AG10803 (cell line): ENCODE data around the gene ZNF33A.
A peak's percentile ranks its signal among the peaks of the same experiment; 100 is the strongest.
"Not testable (repeated sequence)": the region's sequence is repeated elsewhere in the genome, so short reads cannot be mapped to it uniquely, and the experiment has no call there.

ENCODE experiments used
- DNase-seq: peaks from one replicate; pipeline ENCODE4 v3.0.0; 2010; ENCODE audit warnings: low read depth
- H3K4me3 ChIP-seq: 2 replicates; pipeline ENCODE4 v1.5.1; 2011; ENCODE audit warnings: mild to moderate bottlenecking, low read length, control low read depth
- CTCF ChIP-seq: conservative IDR thresholded peaks from 2 replicates; pipeline ENCODE4 v1.5.1; 2011; ENCODE audit warnings: mild to moderate bottlenecking, low read length, control low read depth, inconsistent platforms

ZNF33A gene

GRCh38 chr10:38043516-38043915 lies 33.0 kb downstream of the ZNF33A start:
- DNase-seq, result no peak
- TF ChIP-seq CTCF, result no peak

GRCh38 chr10:38045129-38045528 lies 34.7 kb downstream of the ZNF33A start:
- H3K4me3 ChIP-seq, result no peak overlapping the region
- no peak for TF ChIP-seq CTCF
- DNase-seq, result no peak

More at GRCh38 chr10:38043516-38043915, 33.0 kb downstream of the ZNF33A start:
- H3K4me3 ChIP-seq, result no peak overlapping the region

- no peak for TF ChIP-seq CTCF
- H3K4me3 ChIP-seq, result no peak overlapping the region
- DNase-seq, result peak; percentile 11
Observed at GRCh38 chr10:38047666-38048065, 37.2 kb downstream of the ZNF33A start.

- DNase-seq, result no peak
- no peak for TF ChIP-seq CTCF
- H3K4me3 ChIP-seq, result no peak overlapping the region
Observed at GRCh38 chr10:38050212-38050611, 39.7 kb downstream of the ZNF33A start.

GRCh38 chr10:38054361-38054797 lies 43.9 kb downstream of the ZNF33A start:
- TF ChIP-seq CTCF, result no peak
- DNase-seq, result peak; percentile 80
- H3K4me3 ChIP-seq, result no peak overlapping the region

- not testable (repeated sequence) for DNase-seq
Observed at GRCh38 chr10:38055274-38055894, 44.9 kb downstream of the ZNF33A start.

GRCh38 chr10:38069663-38070062 lies 59.2 kb downstream of the ZNF33A start:
- not testable (repeated sequence) for H3K4me3 ChIP-seq
- peak; percentile 63 for DNase-seq

More at GRCh38 chr10:38055274-38055894, 44.9 kb downstream of the ZNF33A start:
- not testable (repeated sequence) for H3K4me3 ChIP-seq

GRCh38 chr10:38070501-38070900 lies 60.0 kb downstream of the ZNF33A start:
- TF ChIP-seq CTCF, result no peak
- H3K4me3 ChIP-seq, result no peak overlapping the region
- DNase-seq, result no peak
